GM11168 (cell line): ENCODE results near the gene SEPTIN12.
"Not testable (repeated sequence)": the region's sequence is repeated elsewhere in the genome, so short reads cannot be mapped to it uniquely, and the experiment has no call there.

Experiments
- in situ Hi-C: fragments of 300-500 bp; cut with MboI; formaldehyde crosslinking; loops from one replicate; pipeline ENCODE4 v1.12.0; 2022; ENCODE audit warnings: low sequenced_read_pairs; ENCODE audit not compliant: unreplicated experiment

Gene SEPTIN12

DNA sequence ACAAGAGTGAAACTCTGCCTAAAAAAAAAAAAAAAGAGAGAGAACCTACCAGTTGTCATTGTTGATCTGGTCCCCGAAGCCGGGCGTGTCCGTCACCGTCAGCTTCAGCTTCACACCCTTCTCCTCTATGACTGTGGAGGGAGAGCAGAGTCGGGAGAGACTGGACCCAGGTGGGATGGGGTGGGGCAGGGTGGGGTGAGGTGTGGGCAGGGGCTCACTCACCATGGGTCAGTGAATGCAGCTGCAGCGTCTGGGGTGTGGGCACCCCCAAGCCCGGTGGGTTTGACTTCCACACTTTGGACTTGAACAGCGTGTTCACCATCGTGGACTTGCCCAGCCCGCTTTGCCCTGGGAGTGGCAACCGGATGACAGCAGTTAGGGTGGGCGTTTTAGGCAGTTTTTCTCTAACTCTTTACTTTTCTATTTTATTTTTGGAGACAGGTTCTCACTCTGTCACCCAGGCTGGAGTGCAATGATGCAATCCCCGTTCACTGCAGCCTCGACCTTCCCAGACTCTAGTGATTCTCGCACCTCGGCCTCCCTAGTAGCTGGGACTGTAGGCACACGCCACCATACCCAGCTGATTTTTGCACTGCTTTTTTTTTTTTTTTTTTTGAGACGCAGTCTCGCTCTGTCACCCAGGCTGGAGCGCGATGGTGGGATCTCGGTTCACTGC is 2.2 kb downstream of the SEPTIN12 start:
- in situ Hi-C loops = no loop called here

DNA sequence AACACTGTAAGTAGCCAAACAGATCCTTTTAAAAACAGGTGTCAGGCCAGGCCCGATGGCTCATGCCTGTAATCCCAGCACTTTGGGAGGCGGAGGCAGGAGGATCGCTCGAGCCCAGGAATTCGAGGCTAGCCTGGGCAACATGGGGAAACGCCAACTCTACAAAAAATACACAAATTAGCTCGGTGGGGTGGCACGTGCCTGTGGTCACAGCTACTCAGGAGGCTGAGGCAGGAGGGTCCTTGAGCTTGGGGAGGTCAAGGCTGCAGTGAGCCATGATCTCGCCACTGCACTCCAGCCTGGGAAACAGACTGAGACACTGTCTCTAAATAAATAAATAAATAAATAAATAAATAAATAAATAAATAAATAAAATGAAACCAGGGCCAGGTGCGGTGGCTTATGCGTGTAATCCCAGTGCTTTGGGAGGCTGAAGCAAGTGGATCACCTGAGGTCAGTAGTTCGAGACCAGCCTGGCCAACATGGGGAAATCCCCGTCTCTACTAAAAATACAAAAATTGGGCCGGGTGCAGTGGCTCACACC is 3.6 kb downstream of the SEPTIN12 start:
- in situ Hi-C loops = not testable (repeated sequence)

DNA sequence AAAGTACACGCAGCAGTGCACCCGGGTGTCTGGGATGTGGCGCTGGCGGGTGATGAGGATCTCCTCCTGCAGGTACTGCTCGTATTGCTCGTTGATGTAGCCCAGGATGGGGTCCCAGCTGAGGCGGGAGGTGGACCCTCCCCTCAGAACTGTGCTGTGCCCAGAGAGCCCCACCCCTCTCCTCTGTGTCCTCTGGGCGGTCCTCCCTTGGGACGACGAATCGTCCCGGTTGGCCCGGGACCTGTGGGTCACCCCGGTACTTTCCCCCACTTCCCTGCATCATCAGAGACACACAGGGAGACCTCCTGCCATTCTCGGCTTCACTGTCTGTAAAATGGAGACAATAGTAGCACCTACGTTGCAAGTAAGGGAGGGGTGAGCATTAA is 4.2 kb downstream of the SEPTIN12 start:
- in situ Hi-C loops = no loop called here

DNA sequence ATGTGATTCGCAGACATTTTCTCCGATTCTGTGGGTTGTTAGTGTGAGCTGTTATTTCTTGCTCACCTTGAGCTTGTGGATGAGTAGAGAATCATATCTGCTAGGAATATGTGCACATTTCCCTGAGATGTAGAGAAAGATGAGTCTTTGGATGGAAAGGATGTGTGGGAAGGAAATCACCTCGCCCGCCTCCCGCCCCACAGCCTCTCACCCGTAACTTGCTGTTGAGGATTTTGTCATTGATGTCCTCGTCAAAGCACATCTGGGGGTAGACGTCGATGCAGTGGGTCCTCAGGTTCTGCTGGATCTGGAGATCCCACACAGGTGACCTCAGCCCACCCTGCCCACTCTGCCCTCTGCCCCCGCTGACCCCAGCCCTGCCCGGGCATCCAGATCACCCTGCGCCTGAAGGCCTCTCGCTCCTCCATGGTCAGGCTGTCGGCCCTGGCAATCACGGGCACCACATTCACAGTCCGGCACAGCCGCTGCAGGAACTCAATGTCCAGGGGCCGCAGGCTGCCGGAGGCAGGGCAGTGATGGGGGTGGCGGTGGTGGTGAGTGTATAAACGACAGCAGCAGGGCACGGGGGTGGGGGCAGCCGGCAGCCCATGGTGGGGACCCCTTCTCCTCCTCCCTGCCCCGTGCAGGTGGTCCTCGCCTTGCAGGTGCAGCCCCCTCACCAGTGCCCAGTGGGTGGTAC is 4.7 kb downstream of the SEPTIN12 start:
- in situ Hi-C loops = no loop called here

DNA sequence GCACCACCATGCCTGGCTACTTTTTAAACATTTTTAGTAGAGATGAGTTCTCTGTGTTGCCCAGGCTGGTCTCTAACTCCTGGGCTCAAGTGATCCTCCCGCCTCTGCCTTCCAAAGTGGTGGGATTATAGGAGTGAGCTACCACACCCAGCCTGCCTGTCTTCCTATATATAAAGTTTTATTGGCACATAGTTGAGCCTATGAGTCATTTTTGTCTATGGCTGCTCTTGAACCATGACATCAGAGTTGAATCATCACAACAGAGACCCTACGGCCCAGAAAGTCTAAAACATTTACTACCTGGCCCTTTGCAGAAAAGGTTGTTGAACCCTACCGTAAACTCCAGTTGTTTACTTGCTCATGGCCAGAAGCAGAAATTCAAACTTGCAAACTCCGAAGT is 7.9 kb downstream of the SEPTIN12 start:
- in situ Hi-C loops = no loop called here

DNA sequence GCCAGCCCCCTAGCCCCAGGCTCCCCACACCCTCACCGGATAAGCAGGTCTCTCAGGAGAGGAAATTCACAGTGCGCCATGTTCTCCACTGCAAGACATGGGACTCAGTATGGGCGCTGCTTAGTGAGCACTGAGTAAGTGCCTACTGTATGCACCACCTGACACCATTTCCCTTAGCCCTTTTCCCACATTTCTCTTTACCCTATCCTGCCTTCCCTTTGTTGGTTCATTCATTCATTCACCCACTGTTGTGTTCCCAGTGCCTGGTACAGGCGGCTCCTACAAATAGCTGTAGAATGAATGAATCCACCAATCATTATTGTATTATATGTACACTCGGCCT is 10.1 kb downstream of the SEPTIN12 start:
- in situ Hi-C loops = no loop called here

DNA sequence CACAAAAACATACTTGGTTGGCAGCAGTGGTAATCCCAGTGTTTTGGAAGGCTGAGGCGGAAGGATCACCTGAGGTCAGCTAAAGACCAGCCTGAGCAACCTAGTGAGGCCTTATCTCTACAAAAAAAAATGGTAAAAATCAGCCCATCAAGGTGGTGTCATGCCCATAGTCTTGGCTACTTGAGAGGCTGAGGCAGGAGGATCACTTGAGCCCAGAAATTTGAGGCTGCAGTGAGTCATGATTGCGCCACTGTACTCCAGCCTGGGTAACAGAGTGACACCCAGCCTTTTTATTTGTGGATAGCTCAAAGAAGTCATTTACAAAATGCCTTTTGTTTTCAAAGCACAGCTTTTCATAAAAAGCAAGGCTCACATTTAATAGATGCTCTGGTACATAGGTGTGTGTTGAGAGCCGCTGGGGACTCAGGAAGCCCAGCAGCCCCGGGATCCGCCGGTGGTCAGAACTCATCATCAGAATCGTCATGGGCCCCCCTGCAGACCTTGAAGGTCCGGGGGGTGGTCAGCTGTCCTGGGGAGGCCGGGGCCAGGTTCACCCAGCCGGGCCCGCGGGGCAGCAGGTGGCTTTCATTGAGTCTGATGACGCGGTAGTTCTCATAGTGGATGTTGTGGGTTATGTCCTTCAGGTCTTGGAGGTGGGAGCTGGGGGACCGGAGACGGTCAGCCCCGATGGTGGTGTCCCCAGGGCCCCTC is 10.7 kb downstream of the SEPTIN12 start:
- in situ Hi-C loops = no loop called here

DNA sequence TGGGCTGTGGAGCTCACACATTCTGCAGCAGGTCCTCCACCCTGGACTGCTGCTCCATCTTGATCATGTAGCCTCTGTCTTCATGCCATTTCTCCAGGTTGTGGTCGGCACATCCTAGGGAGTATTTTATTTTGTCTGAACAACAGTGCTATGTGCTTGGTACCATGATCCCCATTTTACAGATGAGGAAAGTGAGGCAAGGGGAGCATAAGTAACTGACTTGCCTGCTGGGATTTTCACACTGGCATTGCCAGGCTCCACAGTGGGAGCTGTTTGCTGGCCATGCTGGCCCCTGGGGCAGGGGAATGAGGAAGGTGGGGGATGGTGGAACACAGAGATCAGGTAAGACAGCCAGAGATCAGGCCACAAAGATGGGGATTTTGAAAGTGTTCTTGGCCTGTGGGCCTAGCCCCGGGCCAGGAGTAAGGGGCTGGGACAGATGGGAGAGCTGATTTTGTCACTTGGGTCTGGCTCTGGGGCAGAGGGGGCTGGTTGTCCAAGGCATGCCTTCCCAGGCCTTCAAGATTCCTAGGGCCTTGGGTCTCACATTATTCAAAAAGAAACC is 11.9 kb downstream of the SEPTIN12 start:
- in situ Hi-C loops = no loop called here

DNA sequence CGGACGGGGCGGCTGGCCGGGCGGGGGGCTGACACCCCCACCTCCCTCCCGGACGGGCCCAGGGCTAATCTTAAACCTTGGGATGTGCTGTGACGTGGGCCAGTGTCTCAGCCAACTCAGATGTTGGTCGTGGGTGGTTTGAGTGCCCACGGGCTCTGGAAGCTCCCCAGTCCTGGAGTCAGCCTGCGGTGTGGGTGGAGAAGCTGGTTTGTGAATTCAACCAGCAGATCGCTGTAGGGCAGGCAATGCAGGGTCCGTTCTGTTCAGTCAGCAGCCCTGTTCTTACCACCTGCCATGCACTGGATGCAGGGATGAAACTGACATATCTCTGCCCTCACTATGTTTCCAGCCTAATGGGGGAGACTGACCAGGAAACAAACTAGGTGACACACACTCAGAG is 13.1 kb downstream of the SEPTIN12 start:
- in situ Hi-C loops = no loop called here

DNA sequence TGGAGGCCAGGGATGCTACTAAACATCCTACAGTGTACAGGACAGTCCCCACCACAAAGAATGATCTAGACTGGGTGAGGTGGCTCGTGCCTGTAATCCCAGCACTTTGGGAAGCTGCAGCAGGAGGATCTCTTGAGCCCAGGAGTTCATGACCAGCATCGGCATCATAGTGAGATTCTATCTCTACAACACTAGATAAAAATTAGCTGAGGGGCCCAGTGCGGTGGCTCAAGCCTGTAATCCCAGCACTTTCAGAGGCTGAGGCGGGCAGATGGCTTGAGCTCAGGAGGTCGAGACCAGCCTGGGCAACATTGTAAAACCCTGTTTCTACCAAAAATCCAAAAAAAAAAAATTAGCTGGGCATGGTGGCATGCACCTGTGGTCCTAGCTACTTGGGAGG is 15.8 kb downstream of the SEPTIN12 start:
- in situ Hi-C loops = no loop called here

DNA sequence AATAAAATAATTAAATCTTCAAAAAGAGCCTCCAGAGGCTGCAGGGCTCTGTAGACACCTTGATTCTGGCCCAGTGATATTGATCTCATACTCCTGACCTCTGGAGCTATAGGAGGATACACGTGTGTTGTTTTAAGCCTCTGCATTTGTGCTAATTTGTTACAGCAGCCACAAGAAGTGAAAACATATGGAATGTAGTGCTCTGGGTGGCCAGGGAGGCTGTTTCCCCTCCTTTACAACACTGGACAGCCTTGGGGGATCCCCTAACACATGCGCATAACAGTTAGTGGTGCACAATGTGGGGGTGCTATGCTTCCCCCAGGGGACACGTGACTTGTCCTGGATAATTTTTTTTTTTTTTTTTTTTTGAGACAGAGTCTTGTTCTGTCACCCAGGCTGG is 16.5 kb downstream of the SEPTIN12 start:
- in situ Hi-C loops = no loop called here

DNA sequence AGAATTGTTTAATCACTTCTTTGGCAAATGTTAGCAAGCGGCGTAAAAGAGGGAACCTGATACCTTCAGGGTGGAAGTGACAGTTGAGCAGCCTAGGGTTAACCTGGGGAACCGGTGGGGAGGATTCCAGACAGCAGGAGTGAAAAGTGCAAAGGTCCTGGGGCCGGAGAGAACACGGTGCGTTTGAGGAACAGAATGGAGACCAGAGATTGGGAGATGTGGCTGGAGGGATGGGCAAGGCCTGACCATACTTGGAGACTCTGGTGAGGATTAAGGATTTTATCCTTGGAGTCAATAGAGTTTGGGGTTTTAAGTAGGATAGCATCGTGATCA is 18.9 kb downstream of the SEPTIN12 start:
- in situ Hi-C loops = no loop called here

DNA sequence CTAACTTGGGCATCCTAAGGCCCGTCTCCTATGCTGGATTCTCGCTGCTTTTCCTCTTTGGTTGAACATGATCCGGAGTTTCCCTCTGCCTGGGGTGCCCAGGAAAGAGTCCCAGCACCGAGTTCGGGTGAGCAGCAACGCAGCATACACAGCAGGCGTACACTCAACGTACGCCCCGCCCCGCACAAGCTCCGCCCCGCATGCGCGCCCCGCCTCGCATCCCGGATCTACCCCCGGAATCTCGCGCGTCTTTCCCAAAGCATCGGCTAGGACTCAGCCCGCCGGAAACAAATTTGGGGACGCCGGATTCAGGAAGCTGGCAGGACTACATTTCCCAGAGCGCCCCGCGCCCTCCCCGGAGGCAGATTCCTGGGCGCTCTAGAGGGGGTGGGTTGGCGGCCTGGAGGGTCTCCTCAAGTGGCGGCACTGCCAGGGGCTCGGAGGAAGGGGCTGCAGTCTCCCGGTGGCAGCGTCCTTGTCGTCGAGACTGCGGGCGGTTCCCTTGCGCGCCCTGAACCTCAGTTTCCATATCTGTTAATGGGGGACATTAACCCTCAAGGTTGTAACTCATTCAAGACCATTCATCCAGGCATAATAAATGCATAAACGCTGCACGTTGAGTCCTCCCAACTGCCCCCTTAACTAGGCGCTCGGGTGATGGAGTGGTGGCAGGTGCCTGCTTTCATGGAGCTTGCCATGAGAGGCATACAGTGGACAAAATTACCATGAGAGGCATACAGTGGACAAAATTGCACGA is 19.4 kb downstream of the SEPTIN12 start:
- in situ Hi-C loops = no loop called here

DNA sequence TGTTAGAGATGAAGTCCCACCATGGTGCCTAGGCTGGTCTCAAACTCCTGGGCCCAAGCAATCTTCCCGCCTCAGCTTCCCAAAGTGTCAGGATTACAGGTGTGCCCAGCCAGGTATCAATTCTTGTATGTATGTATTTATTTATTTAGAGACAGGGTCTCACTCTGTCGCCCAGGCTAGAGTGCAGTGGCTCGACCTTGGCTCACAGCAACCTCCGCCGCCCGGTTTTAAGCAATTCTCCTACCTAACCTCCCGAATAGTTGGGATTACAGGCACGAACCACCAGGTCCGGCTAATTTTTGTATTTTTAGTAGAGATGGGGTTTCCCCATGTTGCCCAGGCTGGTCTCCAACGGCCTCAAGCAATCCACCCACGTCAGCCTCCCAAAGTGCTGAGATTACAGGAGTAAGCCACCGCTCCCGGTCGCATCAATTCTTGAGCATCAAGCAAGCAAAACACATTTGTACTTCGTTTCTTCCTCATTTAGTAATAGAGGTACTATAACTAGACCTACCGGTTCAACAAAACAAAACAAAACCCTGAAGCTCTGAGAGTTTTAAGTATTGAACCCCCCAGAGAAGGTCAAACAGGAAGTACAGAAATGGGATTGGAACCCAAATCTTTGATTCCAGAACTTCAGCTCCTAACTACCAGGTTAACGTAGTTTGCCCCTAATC is 20.1 kb downstream of the SEPTIN12 start:
- in situ Hi-C loops = no loop called here

DNA sequence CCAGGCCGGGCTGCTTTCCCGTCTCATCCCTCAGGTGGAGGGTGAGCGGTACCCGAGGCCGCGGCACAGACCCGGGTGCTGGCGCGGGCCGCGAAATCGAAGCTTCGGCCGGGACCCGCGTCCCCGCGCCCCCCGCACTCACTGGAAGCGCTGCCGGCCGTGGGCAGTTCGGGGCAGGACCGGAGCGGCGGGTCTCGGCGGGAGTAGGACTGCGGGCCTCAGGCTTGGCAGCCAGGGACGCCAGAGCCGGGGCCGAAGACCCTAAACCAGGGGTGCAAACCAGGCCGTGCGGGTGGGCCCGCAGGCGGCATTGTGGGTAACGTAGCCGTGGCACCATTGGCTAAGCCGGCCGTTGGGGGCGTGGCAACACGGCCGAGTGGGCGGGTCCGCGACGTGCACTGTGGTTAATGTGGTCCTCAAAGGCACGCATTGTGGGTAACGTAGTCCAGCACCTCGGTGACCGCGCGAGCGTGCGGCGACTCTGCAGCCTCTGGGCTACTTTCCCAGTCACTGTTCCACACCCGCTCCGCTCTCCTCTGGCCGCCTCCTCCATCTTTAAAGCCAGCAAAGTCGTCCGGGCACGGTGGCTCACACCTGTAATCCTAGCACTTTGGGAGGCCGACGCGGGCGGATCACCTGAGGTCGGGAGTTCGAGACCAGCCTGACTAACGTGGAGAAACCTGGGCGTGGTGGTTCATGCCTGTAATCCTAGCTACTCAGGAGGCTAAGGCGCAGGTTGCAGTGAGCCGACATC is 21.1 kb downstream of the SEPTIN12 start, which contains the start of gene ZNF500:
Gene ZNF500, minus strand, starts transcription at position 288 of the 754 bp plus-strand sequence. CDS start 1,184 bp downstream, outside the sequence.
- in situ Hi-C loops = no loop called here

DNA sequence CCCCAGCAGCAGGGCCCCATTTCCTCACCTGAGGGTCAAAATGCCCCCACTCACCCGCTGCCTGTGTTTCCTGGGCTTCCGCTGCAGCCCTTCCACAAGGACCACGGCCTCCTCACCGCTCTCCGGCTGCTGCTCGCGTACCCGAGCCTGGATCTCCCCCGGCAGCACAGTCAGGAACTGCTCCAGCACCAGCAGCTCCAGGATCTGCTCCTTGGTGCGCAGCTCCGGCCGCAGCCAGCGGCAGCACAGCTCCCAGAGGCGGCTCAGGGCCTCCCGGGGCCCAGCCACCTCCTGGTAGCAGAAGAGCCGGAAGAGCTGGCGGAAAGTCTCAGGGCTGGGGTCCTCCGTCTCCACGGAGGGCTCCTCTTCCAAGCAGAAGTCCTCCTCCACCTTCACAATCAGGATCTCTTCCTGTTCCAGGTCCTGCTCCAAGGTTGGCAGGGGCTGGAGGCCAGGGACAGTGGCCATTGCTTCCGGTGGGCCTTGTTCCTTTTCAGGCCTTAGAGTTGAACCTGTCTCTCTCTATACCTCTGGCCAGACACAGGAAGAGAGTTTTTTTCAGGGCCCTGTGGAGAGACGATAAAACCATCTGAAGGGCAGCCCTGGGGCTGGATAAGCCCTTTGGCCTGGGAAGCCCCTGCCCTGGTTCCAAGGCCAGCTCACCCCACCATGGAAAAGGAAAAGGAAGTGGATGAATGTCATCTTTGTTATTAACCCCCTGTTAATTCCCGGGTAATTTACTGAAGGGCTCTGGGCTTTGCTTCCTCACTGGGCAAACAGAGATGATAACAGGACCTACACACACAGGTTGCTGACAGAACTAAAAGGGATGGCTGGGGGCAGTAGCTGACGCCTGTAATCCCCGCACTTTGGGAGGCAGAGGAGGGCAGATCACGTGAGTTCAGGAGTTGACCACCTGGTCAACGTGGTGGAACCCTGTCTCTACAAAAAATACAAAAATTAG is 22.4 kb downstream of the SEPTIN12 start:
- in situ Hi-C loops = no loop called here

DNA sequence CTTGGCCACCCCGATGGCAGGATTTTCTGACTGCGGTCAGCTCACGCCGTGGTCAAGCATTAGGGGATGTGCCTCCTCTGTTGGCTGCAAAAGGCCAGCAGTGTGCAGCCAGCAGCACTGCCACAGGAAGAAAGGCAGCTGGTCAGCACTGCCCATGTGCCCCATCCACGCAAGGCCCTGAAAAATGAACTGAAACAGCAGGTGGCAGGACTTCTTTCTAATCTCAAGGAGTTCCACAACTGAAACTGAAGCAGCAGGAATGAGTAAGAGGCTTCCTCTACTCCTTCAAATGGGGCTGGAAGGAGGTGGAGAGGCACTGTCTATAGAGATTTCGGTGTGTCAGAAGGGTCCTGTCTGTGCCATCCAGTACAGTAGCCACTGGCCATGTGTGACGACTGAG is 24.4 kb downstream of the SEPTIN12 start:
- in situ Hi-C loops = no loop called here

DNA sequence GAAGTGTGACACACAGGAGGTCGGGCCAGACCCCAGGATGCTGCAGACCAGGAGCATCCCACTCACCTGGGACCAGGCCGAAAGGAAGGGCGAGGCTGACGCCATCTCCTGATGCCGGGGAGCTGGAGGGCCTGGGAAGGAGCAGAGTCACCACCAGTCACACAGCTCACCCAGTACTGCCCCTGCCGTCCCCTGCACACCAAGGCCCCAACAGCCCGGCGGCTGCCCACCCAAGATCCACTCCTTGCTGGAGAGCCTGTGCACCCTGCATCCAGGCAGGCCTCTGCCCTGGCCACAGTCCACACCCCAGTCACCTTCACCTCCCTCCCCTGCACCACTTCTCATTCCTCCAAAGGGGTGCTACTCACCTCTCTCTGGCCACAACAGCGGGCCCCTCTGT is 25.9 kb downstream of the SEPTIN12 start:
- in situ Hi-C loops = no loop called here
